ENCODE results near the gene CIC. TPM values are rescaled to one million over a fixed set of nuclear protein-coding genes. Genes with fewer than 3 reads are reported as not detected.

The CIC gene
- total and polyA plus RNA-seq, 10 of the 15 experiments (the other 5 are each of a cell fraction or from before 2014, with no cell fraction given) = 0.18 to 50.6 (median 7.1) TPM

- ATAC-seq (no peak), DNase-seq (ENCODE audit: low read depth, low spot score) (no peak), FAIRE-seq (no peak)
- BruUV-seq (replicated peaks) = no TSS peak
- Histone ChIP-seq H4K20me1 (ENCODE audit: control insufficient read depth, insufficient read depth) (no peaks in the 10 kb centered on the region), H3K9me3 (replicated peaks; ENCODE audit: control insufficient read depth, insufficient read depth, low read length) (no peaks in the 10 kb centered on the region), H3K27ac (ENCODE audit: control insufficient read depth, insufficient read depth) (peak overlapping the region; percentile 50; the same call in 1 of the 2 replicates), H3K4me1 (ENCODE audit: control insufficient read depth, insufficient read depth, low read length) (peaks cover 7% of the 10 kb centered on the region), H3K4me2 (ENCODE audit: control insufficient read depth, insufficient read depth) (peak overlapping the region; percentile 68), H3K4me3 (no peak overlapping the region; the same call in 1 of the 2 replicates), H3K27me3 (replicated peaks in 1 of 2; ENCODE audit: control insufficient read depth in 2 of 2, insufficient read depth in 2 of 2, low read length in 1 of 2) (no peaks in the 10 kb centered on the region), H3K79me2 (ENCODE audit: control insufficient read depth, insufficient read depth, low read length) (no peaks in the 10 kb centered on the region; the same call in 1 of the 2 replicates), H3K36me3 (ENCODE audit: control insufficient read depth in 2 of 2, insufficient read depth in 2 of 2, low read length in 1 of 2) (no peaks in the 10 kb centered on the region), H2AFZ (ENCODE audit: control insufficient read depth, low read depth, low read length) (peak overlapping the region; percentile 94), H3K9ac (ENCODE audit: control insufficient read depth, insufficient read depth, low read length) (peak overlapping the region; percentile 75; the same call in 1 of the 2 replicates)
- TF ChIP-seq FOS (IDR thresholded peaks at IDR 0.05; ENCODE audit: borderline replicate concordance, extremely low read depth, insufficient read length) (no peak), RUNX3 (IDR thresholded peaks at IDR 0.05; ENCODE audit: low read length) (no peak; the same call in 1 of the 2 replicates), ZBTB40 (IDR thresholded peaks at IDR 0.05; ENCODE audit: borderline replicate concordance) (0 out of 2 replicates have a peak, but pooled peaks have one; percentile 0), STAT1 (conservative IDR thresholded peaks at IDR 0.05) (0 out of 2 replicates have a peak, but pooled peaks have one; percentile 41), ZBTB33 (IDR thresholded peaks at IDR 0.05) (peak; percentile 36; the same call in 1 of the 2 replicates)
- 91% methylated on average over 11 of the region's 11 CpGs for WGBS (ENCODE audit: insufficient coverage, insufficient replicate concordance, low lambda C conversion rate, missing lambda C conversion rate)
- CTCF ChIA-PET = interaction anchor here (0.7 to 1.4 kb wide), 3 partner anchors 18 to 170 kb away, joined by 3 to 6 read pairs (median 3); partner anchors contain the start of gene POU2F2
- RAD21 ChIA-PET (ENCODE audit: unreplicated experiment) = interaction anchor here (1.0 to 1.2 kb wide), 2 partner anchors 170 to 174 kb away, joined by 3 read pairs; no protein-coding TSS in a partner anchor
- in situ Hi-C loops (cut with MboI) (no loop called here), intact Hi-C loops (cut with micrococcal nuclease; ENCODE audit: unreplicated experiment) (no loop called here)
- POLR2A ChIA-PET = interaction anchor here (1.0 kb wide), 1 partner anchor 83 kb away, joined by 5 read pairs; the partner anchor contains the start of gene ZNF526
- SMC1A ChIA-PET (ENCODE audit: uncharacterized antibody, unreplicated experiment) = interaction anchor here (1.0 kb wide), 1 partner anchor 24 kb away, joined by 3 read pairs; no protein-coding TSS in a partner anchor
These were observed 34.0 kb downstream of the CIC start for GRCh38 chr19:42303101-42303464.

All from GM12878 (cell line).